Glutamatergic neuron (in vitro differentiated cells): ENCODE results near the gene DTNBP1. TPM values are rescaled to one million over a fixed set of nuclear protein-coding genes. Genes with fewer than 3 reads are reported as not detected.
A peak's percentile ranks its signal among the peaks of the same experiment; 100 is the strongest.

ENCODE experiments used
- DNase-seq: peaks from one replicate; pipeline ENCODE4 v3.0.0; 2022
- H3K27ac Mint-ChIP-seq: one replicate; pipeline ENCODE4 v1.8.0; 2020; ENCODE audit warnings: mild to moderate bottlenecking, mixed read lengths, inconsistent platforms; ENCODE audit not compliant: unreplicated experiment
- H3K27me3 Mint-ChIP-seq: one replicate; pipeline ENCODE4 v1.8.0; 2020; ENCODE audit warnings: mild to moderate bottlenecking, moderate library complexity, mixed read lengths, inconsistent platforms; ENCODE audit not compliant: unreplicated experiment
- H3K36me3 Mint-ChIP-seq: one replicate; pipeline ENCODE4 v1.8.0; 2020; ENCODE audit warnings: mild to moderate bottlenecking, mixed read lengths, inconsistent platforms; ENCODE audit not compliant: unreplicated experiment
- H3K4me1 Mint-ChIP-seq: one replicate; pipeline ENCODE4 v1.8.0; 2020; ENCODE audit warnings: mild to moderate bottlenecking, low read depth, mixed read lengths, inconsistent platforms; ENCODE audit not compliant: unreplicated experiment
- H3K4me3 Mint-ChIP-seq: one replicate; pipeline ENCODE4 v1.8.0; 2020; ENCODE audit warnings: mild to moderate bottlenecking, mixed read lengths, inconsistent platforms; ENCODE audit not compliant: unreplicated experiment
- H3K9me3 Mint-ChIP-seq: one replicate; pipeline ENCODE4 v1.8.0; 2020; ENCODE audit warnings: mild to moderate bottlenecking, moderate library complexity, mixed read lengths, inconsistent platforms; ENCODE audit not compliant: unreplicated experiment
- total RNA-seq: library from RNA; stranded (reverse); fragmentation: NEBNext Ultra II Directional; extraction: Animal tissue kit (Norgen Biotek cat#: 25700); gene quantifications from one replicate; pipeline ENCODE4 v1.2.1, GENCODE V29; 2021; ENCODE audit not compliant: unreplicated experiment
- TF ChIP-seq, protein P1 (sequence below): fragments of 200-600 bp; sonication (generic); IDR thresholded peaks from one replicate; pipeline ENCODE4 v1.5.0; 2021; ENCODE audit not compliant: partially characterized antibody, unreplicated experiment

The DTNBP1 gene
- total RNA-seq, 1 donor from 2014 or later, result 13.2 TPM

DNA sequence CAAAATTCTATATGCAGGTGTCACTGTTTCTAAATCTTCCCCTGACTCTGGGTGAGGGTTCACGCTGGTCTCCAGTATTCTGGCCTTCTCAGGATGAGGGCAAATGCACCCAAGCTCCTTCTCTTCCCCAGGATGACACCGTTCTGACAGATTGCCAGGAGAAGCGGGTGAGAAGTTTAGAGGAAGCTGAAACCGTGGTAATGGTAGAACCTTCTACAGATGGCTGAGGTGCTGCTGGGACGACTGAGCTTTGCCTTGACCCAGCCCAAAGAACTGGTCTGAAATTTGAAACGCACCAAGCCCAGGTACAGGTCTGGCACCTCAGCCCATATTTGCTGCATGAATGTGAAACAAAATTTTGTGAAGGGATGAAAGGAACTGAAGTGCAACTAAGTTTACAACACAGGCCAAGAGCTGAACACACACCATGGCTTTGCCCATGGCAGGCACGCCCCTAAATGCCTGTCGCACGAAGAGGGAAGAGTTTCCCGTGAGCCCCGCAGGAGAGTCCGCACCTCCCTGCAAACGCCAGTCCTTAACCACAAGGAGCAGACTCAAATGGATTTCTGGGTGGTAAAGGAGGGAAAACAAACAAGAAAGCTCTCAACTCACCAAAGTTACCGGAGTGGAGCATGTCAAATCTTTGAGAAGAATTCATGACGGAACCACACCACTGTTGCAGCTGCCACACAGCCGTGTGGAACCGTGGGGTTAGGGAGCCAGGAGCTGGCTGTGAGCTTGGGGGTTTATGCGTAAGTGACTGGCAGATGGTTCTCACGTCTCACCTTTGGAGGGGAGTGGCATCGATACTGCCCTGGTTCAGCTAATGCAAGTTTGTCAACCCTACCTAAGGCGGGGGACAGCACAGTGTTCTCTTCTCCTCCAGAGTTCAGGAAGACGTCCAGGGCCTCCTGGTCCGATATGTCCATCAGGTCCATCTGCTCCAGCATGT is 138.9 kb downstream of the DTNBP1 start:
- no peak overlapping the region for H3K4me3 Mint-ChIP-seq
- peaks cover 25% of the 10 kb centered on the region for H3K27me3 Mint-ChIP-seq
- H3K9me3 Mint-ChIP-seq, result peaks cover 36% of the 10 kb centered on the region
- TF ChIP-seq, protein P1, sequence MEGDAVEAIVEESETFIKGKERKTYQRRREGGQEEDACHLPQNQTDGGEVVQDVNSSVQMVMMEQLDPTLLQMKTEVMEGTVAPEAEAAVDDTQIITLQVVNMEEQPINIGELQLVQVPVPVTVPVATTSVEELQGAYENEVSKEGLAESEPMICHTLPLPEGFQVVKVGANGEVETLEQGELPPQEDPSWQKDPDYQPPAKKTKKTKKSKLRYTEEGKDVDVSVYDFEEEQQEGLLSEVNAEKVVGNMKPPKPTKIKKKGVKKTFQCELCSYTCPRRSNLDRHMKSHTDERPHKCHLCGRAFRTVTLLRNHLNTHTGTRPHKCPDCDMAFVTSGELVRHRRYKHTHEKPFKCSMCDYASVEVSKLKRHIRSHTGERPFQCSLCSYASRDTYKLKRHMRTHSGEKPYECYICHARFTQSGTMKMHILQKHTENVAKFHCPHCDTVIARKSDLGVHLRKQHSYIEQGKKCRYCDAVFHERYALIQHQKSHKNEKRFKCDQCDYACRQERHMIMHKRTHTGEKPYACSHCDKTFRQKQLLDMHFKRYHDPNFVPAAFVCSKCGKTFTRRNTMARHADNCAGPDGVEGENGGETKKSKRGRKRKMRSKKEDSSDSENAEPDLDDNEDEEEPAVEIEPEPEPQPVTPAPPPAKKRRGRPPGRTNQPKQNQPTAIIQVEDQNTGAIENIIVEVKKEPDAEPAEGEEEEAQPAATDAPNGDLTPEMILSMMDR, result no peak
- DNase-seq, result no peak
- no peaks in the 10 kb centered on the region for H3K4me1 Mint-ChIP-seq
- H3K36me3 Mint-ChIP-seq, result peaks cover 50% of the 10 kb centered on the region
- peak overlapping the region; percentile 15 for H3K27ac Mint-ChIP-seq

DNA sequence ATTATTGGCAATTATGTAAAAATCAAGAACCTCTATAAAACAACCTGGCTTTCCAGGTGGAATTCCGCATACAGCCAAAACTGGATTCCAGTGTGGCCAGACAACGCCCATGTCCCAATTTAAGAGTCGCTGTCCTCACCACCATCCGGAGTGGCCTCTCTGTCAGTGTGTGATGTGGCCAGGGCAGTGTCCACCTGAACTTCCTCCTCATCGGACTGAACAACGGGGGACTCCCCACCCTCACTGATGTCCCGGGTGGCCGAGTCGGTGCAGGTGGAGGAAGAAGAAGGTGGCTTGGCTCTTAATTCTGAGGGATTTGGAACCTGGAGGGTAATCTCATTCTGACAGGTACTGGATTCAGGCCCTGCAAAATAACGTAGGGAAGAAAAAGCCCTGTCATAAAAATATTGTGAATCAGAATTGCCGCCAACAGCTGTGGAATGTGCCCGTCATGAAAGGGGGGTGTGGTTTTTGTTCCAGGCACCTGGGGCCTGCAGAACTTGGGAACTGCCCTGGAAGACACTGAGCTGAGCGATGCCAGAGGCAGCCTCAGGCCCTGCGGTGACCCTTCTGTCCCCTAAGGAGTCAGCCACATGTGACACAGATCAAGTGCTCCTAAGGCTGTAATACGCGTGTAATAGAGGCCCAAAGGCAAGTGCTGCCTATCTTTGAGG is 139.8 kb downstream of the DTNBP1 start:
- Mint-ChIP-seq H3K27ac (no peak overlapping the region), H3K9me3 (peaks cover 36% of the 10 kb centered on the region), H3K36me3 (peaks cover 49% of the 10 kb centered on the region), H3K4me3 (no peak overlapping the region), H3K27me3 (peaks cover 25% of the 10 kb centered on the region), H3K4me1 (no peaks in the 10 kb centered on the region)
- TF ChIP-seq, protein P1, result no peak
- DNase-seq, result no peak

DNA sequence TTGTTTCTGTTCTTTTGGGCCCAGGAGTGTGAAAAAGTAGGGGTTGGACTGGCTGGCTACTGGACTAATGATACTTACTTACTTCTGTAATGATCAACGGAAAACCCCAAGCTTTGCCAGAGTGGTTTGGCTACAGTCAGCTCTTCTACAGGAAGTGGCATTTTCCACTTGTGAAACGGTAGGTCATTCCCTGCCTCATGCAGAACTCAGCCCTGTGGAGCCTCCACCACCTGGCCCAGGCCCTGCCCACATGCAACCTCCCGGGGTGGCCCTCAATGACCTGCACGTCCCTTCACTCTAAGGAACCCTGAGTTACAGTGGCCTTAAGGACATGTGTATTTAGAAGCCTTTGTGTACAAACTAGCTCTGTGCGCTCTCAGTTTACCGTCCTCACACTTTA is 140.4 kb downstream of the DTNBP1 start:
- DNase-seq, result no peak
- TF ChIP-seq, protein P1, result no peak
- H3K27ac Mint-ChIP-seq, result no peak overlapping the region
- H3K4me3 Mint-ChIP-seq, result no peak overlapping the region
- peaks cover 22% of the 10 kb centered on the region for H3K27me3 Mint-ChIP-seq
- H3K9me3 Mint-ChIP-seq, result peaks cover 30% of the 10 kb centered on the region
- no peaks in the 10 kb centered on the region for H3K4me1 Mint-ChIP-seq
- peaks cover 43% of the 10 kb centered on the region for H3K36me3 Mint-ChIP-seq

DNA sequence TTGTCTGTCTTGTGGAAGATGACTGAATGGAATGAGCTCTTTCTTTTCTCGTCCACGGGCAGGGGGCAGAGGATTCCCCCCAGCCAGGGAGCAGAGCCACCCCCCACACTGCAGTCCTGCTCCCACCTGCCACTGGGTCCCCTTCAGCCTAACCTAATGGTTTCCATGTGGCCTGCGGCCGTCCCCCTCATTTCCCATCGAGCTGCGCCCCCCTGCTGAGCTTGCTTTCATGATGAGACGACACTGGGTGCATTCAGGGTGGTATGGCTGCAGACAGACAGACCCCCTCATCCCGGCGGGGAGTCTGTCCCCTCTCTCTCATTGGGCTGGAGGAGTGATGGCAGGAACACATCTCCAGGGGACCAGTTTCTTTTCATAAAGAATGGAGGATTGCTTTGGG is 140.8 kb downstream of the DTNBP1 start:
- Mint-ChIP-seq H3K27me3 (peaks cover 22% of the 10 kb centered on the region), H3K9me3 (peaks cover 29% of the 10 kb centered on the region), H3K4me3 (no peak overlapping the region), H3K36me3 (peaks cover 40% of the 10 kb centered on the region), H3K27ac (no peak overlapping the region), H3K4me1 (no peaks in the 10 kb centered on the region)
- TF ChIP-seq, protein P1, result no peak
- DNase-seq, result no peak
